Gastrocnemius medialis (tissue), 4 donors: Measurements from ENCODE around the gene CALML5. TPM values are rescaled to one million over a fixed set of nuclear protein-coding genes. Genes with fewer than 3 reads are reported as not detected.

Experiments used
- ATAC-seq, 2 donors: fragments of 150-250 bp; one replicate each; pipeline ENCODE4 v1.9.1; 2016
- DNase-seq, 2 donors: peaks; one replicate each; pipeline ENCODE4 v3.0.0-alpha.2; 2019
- H3K27ac ChIP-seq, 4 donors: fragments of 200-600 bp; sonication (generic); 1 replicate in 1 of 4; 2 replicates in 3 of 4; pipeline ENCODE4 v1.5.1; 2016 to 2018; ENCODE audit warnings: mild to moderate bottlenecking in 2 of 4, moderate library complexity in 1 of 4
- H3K27me3 ChIP-seq, 3 donors: fragments of 200-600 bp; sonication (generic) in 2 of 3; 1 replicate in 1 of 3; 2 replicates in 2 of 3; pipeline versions ENCODE4 v1.5.1 to v1.6.0; 2016 to 2019; ENCODE audit warnings: mild to moderate bottlenecking in 1 of 3, moderate library complexity in 1 of 3
- H3K36me3 ChIP-seq, 2 donors: fragments of 200-600 bp; sonication (generic) in 1 of 2; one replicate each; pipeline ENCODE4 v1.5.1; 2017 to 2018
- H3K4me1 ChIP-seq, 2 donors: fragments of 200-600 bp; sonication (generic) in 1 of 2; one replicate each; pipeline ENCODE4 v1.5.1; 2016 to 2017; ENCODE audit warnings: mild to moderate bottlenecking in 2 of 2
- H3K4me3 ChIP-seq, 4 donors: fragments of 200-600 bp; sonication (generic) in 3 of 4; 1 replicate in 1 of 4; 2 replicates in 3 of 4; pipeline ENCODE4 v1.5.1; 2016 to 2019; ENCODE audit warnings: mild to moderate bottlenecking in 2 of 4
- H3K9me3 ChIP-seq, 3 donors: fragments of 200-600 bp; sonication (generic) in 2 of 3; 1 replicate in 1 of 3; 2 replicates in 2 of 3; pipeline ENCODE4 v1.5.1; 2016 to 2019
- CTCF ChIP-seq, 5 experiments: fragments of 450-650 bp in 3 of 5; fragments of 200-600 bp in 2 of 5; sonication (generic) in 2 of 5; IDR thresholded peaks in 4 of 5; conservative IDR thresholded peaks in 1 of 5; 1 replicate in 4 of 5; 2 replicates in 1 of 5; pipeline ENCODE4 v1.5.1; 2016 to 2019; ENCODE audit warnings: antibody characterized with exemption in 5 of 5, mild to moderate bottlenecking in 3 of 5, moderate library complexity in 3 of 5
- POLR2A ChIP-seq, 2 donors: fragments of 450-650 bp; IDR thresholded peaks; one replicate each; pipeline ENCODE4 v1.6.1; 2017; ENCODE audit warnings: antibody characterized with exemption in 2 of 2, mild to moderate bottlenecking in 2 of 2, moderate library complexity in 2 of 2
- in situ Hi-C, 4 donors: fragments of 200-750 bp; cut with MboI; loops; one replicate each; pipeline versions ENCODE4 v1.15.0 to v1.8.0; 2017; ENCODE audit warnings: low sequenced_read_pairs in 4 of 4
- intact Hi-C: fragments of 100-400 bp; cut with DNase I; formaldehyde crosslinking; loops from one replicate; pipeline ENCODE4 v1.15.1; 2023; ENCODE audit warnings: low total_unique reads
- total RNA-seq, 4 donors: library from RNA; depleted of rRNA; stranded (reverse); fragments of >200 nt; gene quantifications; one replicate each; pipeline versions ENCODE4 v1.1.0 to v1.2.3, GENCODE V29; 2016

The CALML5 gene
- total RNA-seq, 4 donors from 2014 or later: not detected

- no peak overlapping the region for H3K27ac ChIP-seq
- intact Hi-C loops: no loop called here
- no peaks in the 10 kb centered on the region for H3K27me3 ChIP-seq
- ATAC-seq (no peak), DNase-seq (no peak)
- in situ Hi-C loops: no loop called here
- no peaks in the 10 kb centered on the region for H3K36me3 ChIP-seq
- no peak overlapping the region for H3K4me3 ChIP-seq
- no peak for TF ChIP-seq CTCF (IDR thresholded peaks at IDR 0.05 in 4 of 5, conservative IDR thresholded peaks at IDR 0.05 in 1 of 5)
- TF ChIP-seq POLR2A (IDR thresholded peaks at IDR 0.05): no peak
- no peaks in the 10 kb centered on the region for H3K9me3 ChIP-seq
- peaks cover 0 to 2% of the 10 kb centered on the region in 2 donors for H3K4me1 ChIP-seq
Observed at GRCh38 chr10:5467207-5467535, 32.2 kb downstream of the CALML5 start.

GRCh38 chr10:5466451-5467206 lies 32.7 kb downstream of the CALML5 start:
- Histone ChIP-seq H3K9me3 (no peaks in the 10 kb centered on the region), H3K4me1 (peaks cover 0 to 7% of the 10 kb centered on the region in 2 donors), H3K27ac (no peak overlapping the region), H3K36me3 (no peaks in the 10 kb centered on the region), H3K27me3 (no peaks in the 10 kb centered on the region), H3K4me3 (no peak overlapping the region)
- in situ Hi-C loops (no loop called here), intact Hi-C loops (no loop called here)
- DNase-seq (no peak), ATAC-seq (no peak)
- TF ChIP-seq CTCF (IDR thresholded peaks at IDR 0.05 in 4 of 5, conservative IDR thresholded peaks at IDR 0.05 in 1 of 5) (no peak), POLR2A (IDR thresholded peaks at IDR 0.05) (no peak)

GRCh38 chr10:5465976-5466450 lies 33.4 kb downstream of the CALML5 start:
- Histone ChIP-seq H3K4me1 (peaks cover 0 to 7% of the 10 kb centered on the region in 2 donors), H3K27ac (no peak overlapping the region)
- DNase-seq: no peak

GRCh38 chr10:5464546-5464945 lies 34.8 kb downstream of the CALML5 start:
- H3K9me3 ChIP-seq: no peaks in the 10 kb centered on the region
- in situ Hi-C loops (no loop called here), intact Hi-C loops (no loop called here)
- H3K27me3 ChIP-seq: no peaks in the 10 kb centered on the region
- peaks cover 0 to 2% of the 10 kb centered on the region in 2 donors for H3K36me3 ChIP-seq
- ATAC-seq (no peak), DNase-seq (no peak)
- TF ChIP-seq CTCF (IDR thresholded peaks at IDR 0.05 in 4 of 5, conservative IDR thresholded peaks at IDR 0.05 in 1 of 5) (no peak), POLR2A (IDR thresholded peaks at IDR 0.05) (no peak)
- no peak overlapping the region for H3K4me3 ChIP-seq
- H3K4me1 ChIP-seq: peaks cover 0 to 7% of the 10 kb centered on the region in 2 donors
- H3K27ac ChIP-seq: no peak overlapping the region

More at GRCh38 chr10:5465976-5466450, 33.4 kb downstream of the CALML5 start:
- no peaks in the 10 kb centered on the region for H3K36me3 ChIP-seq
- TF ChIP-seq POLR2A (IDR thresholded peaks at IDR 0.05) (no peak), CTCF (IDR thresholded peaks at IDR 0.05 in 4 of 5, conservative IDR thresholded peaks at IDR 0.05 in 1 of 5) (no peak)
- H3K27me3 ChIP-seq: no peaks in the 10 kb centered on the region
- intact Hi-C loops: no loop called here
- no peak overlapping the region for H3K4me3 ChIP-seq
- ATAC-seq: no peak
- no peaks in the 10 kb centered on the region for H3K9me3 ChIP-seq
- in situ Hi-C loops: no loop called here
